Peyer's patch (tissue), 4 donors: Measurements from ENCODE around the gene TMEM132C. TPM values are rescaled to one million over a fixed set of nuclear protein-coding genes. Genes with fewer than 3 reads are reported as not detected.

Experiments used
- DNase-seq, 3 donors: peaks; one replicate each; pipeline ENCODE4 v3.0.0-alpha.2; 2017 to 2019
- H3K27ac ChIP-seq, 4 donors: fragments of 200-600 bp; sonication (generic); one replicate each; pipeline ENCODE4 v1.5.1; 2016 to 2019
- H3K27me3 ChIP-seq, 2 donors: fragments of 200-600 bp; sonication (generic); one replicate each; pipeline ENCODE4 v1.5.1; 2019
- H3K36me3 ChIP-seq, 3 donors: fragments of 200-600 bp; sonication (generic); one replicate each; pipeline ENCODE4 v1.5.1; 2016 to 2019
- H3K4me1 ChIP-seq, 4 donors: fragments of 200-600 bp; sonication (generic); one replicate each; pipeline ENCODE4 v1.5.1; 2016 to 2019
- H3K4me3 ChIP-seq, 4 donors: fragments of 200-600 bp; sonication (generic); 1 replicate in 3 of 4; 2 replicates in 1 of 4; pipeline ENCODE4 v1.5.1; 2016 to 2019; ENCODE audit warnings: mild to moderate bottlenecking in 1 of 4
- H3K9me3 ChIP-seq, 4 donors: fragments of 200-600 bp; sonication (generic); one replicate each; pipeline ENCODE4 v1.5.1; 2016 to 2019; ENCODE audit warnings: mild to moderate bottlenecking in 1 of 4
- CTCF ChIP-seq, 6 experiments: fragments of 450-650 bp in 4 of 6; fragments of 200-600 bp in 2 of 6; sonication (generic) in 1 of 6; IDR thresholded peaks; one replicate each; pipeline ENCODE4 v1.5.1; 2017 to 2019; ENCODE audit warnings: antibody characterized with exemption in 6 of 6, mild to moderate bottlenecking in 3 of 6, moderate library complexity in 1 of 6
- POLR2A ChIP-seq, 2 donors: fragments of 450-650 bp; IDR thresholded peaks; one replicate each; pipeline ENCODE4 v1.5.1; 2017; ENCODE audit warnings: antibody characterized with exemption in 2 of 2, mild to moderate bottlenecking in 2 of 2, moderate library complexity in 2 of 2
- total RNA-seq, 4 donors: library from RNA; depleted of rRNA; stranded (reverse); fragments of >200 nt; gene quantifications; one replicate each; pipeline ENCODE4 v1.1.0, GENCODE V29; 2016

TMEM132C gene
- total RNA-seq, 4 donors from 2014 or later = 0.88 to 5.0 (median 2.0) TPM

DNA sequence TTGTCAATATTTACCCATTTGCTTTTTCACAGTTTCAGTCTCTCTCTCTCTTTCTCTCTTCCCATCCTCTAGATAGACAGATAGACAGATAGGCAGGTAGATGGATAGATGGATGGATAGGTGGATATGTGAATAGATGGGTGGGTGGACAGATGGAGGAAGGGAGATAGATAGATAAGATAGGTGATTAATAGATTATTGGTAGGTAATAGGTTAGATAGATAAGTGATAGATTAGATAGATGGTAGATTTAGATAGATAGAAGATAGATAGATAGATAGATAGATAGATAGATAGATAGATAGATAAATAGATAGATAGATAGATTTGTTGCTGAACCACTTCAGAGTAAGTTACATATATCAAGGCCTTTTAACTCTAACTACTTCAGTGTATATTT, 408.6 kb downstream of the TMEM132C start:
- Histone ChIP-seq H3K27me3 (no peaks in the 10 kb centered on the region), H3K9me3 (no peaks in the 10 kb centered on the region), H3K27ac (no peak overlapping the region), H3K4me1 (no peaks in the 10 kb centered on the region), H3K4me3 (no peak overlapping the region), H3K36me3 (no peaks in the 10 kb centered on the region)
- TF ChIP-seq POLR2A (IDR thresholded peaks at IDR 0.05) (no peak), CTCF (IDR thresholded peaks at IDR 0.05) (no peak)
- DNase-seq = no peak

DNA sequence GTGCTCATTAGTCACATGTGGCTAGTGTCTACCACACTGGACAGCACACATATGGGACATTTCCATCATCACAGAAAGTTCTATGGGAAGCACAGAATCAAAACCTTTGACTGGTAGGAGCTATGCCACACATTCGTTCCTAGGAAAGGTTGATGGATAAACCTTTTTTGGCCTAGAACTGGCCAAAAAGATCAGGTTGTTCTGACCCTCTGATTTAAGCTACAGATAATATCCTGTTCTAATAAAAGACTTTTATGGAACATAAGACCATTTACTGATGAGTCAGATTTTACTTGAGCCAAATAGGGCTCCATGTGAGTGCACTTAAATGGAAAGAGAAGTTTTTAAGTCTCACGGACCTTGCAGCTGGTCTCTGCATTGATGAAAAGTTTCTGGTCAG, 413.6 kb downstream of the TMEM132C start:
- Histone ChIP-seq H3K4me3 (no peak overlapping the region), H3K27me3 (no peaks in the 10 kb centered on the region), H3K27ac (no peak overlapping the region), H3K4me1 (no peaks in the 10 kb centered on the region), H3K36me3 (no peaks in the 10 kb centered on the region), H3K9me3 (no peaks in the 10 kb centered on the region)
- no peak for TF ChIP-seq POLR2A (IDR thresholded peaks at IDR 0.05)
- TF ChIP-seq CTCF (IDR thresholded peaks at IDR 0.05) = no peak
- no peak for DNase-seq

GRCh38 chr12:128682548-128683275, 415.7 kb downstream of the TMEM132C start:
- no peaks in the 10 kb centered on the region for H3K36me3 ChIP-seq
- TF ChIP-seq POLR2A (IDR thresholded peaks at IDR 0.05) (no peak), CTCF (IDR thresholded peaks at IDR 0.05) (no peak)
- no peak overlapping the region for H3K4me3 ChIP-seq
- no peaks in the 10 kb centered on the region for H3K27me3 ChIP-seq
- H3K27ac ChIP-seq = no peak overlapping the region
- no peaks in the 10 kb centered on the region for H3K4me1 ChIP-seq
- DNase-seq = no peak
- no peaks in the 10 kb centered on the region for H3K9me3 ChIP-seq

- H3K27ac ChIP-seq = no peak overlapping the region
- no peak for DNase-seq
- H3K9me3 ChIP-seq = no peaks in the 10 kb centered on the region
- H3K36me3 ChIP-seq = no peaks in the 10 kb centered on the region
- no peak for TF ChIP-seq POLR2A (IDR thresholded peaks at IDR 0.05)
- no peak for TF ChIP-seq CTCF (IDR thresholded peaks at IDR 0.05)
- no peaks in the 10 kb centered on the region for H3K4me1 ChIP-seq
- H3K27me3 ChIP-seq = no peaks in the 10 kb centered on the region
- H3K4me3 ChIP-seq = no peak overlapping the region
These were observed 417.4 kb downstream of the TMEM132C start for GRCh38 chr12:128684352-128684751.

GRCh38 chr12:128685903-128686475, 419.0 kb downstream of the TMEM132C start:
- H3K27me3 ChIP-seq = no peaks in the 10 kb centered on the region
- H3K36me3 ChIP-seq = no peaks in the 10 kb centered on the region
- no peak overlapping the region for H3K4me3 ChIP-seq
- DNase-seq = no peak
- TF ChIP-seq POLR2A (IDR thresholded peaks at IDR 0.05) (no peak), CTCF (IDR thresholded peaks at IDR 0.05) (no peak)
- H3K9me3 ChIP-seq = no peaks in the 10 kb centered on the region
- no peak overlapping the region for H3K27ac ChIP-seq
- H3K4me1 ChIP-seq = no peaks in the 10 kb centered on the region
